ENCODE measurements around the gene EGFLAM. TPM values are rescaled to one million over a fixed set of nuclear protein-coding genes. Genes with fewer than 3 reads are reported as not detected.

EGFLAM gene
- total and polyA plus RNA-seq, 2 of the 4 experiments (the other 2 are of a cell fraction) = 0.77 to 1.1 TPM

GRCh38 chr5:38287124-38287523, 28.8 kb downstream of the EGFLAM start:
- no peaks in the 10 kb centered on the region for H3K9me1 ChIP-seq (ENCODE audit: insufficient read depth, low read length)
- H3K23ac ChIP-seq (ENCODE audit: low read depth, low read length) = no peak overlapping the region
- in situ Hi-C loops (cut with MboI; ENCODE audit: low sequenced_read_pairs) = no loop called here
- POLR2A ChIA-PET (ENCODE audit: unreplicated experiment) = no interaction called here
- H2BK20ac ChIP-seq (ENCODE audit: low read depth, low read length) = no peak overlapping the region
- H3K4me3 ChIP-seq (ENCODE audit: insufficient read depth, low read depth, low read length) = no peak overlapping the region
- H3K79me1 ChIP-seq (ENCODE audit: low read depth in 1 of 2, low read length in 2 of 2) = no peaks in the 10 kb centered on the region
- DNase-seq (no peak), ATAC-seq (ENCODE audit: low read depth) (no peak)
- no peak overlapping the region for H2AK5ac ChIP-seq (ENCODE audit: low read depth, low read length)
- H4K91ac ChIP-seq (ENCODE audit: insufficient read depth, low read depth, low read length) = no peak overlapping the region
- H3K18ac ChIP-seq (ENCODE audit: low read depth, low read length) = no peak overlapping the region
- no peak overlapping the region for H2AK9ac ChIP-seq (replicated peaks; ENCODE audit: low read depth, low read length, poor library complexity)
- H3K27ac ChIP-seq (ENCODE audit: insufficient read depth, low read length) = no peak overlapping the region
- peaks cover 2% of the 10 kb centered on the region; the same call in 1 of the 2 replicates for H3K27me3 ChIP-seq (ENCODE audit: control insufficient read depth, insufficient read depth, low read length)
- H4K5ac ChIP-seq (ENCODE audit: low read depth, low read length) = no peak overlapping the region
- H3K14ac ChIP-seq (replicated peaks; ENCODE audit: low read depth, low read length) = no peak overlapping the region
- H2BK120ac ChIP-seq (ENCODE audit: low read depth, low read length) = no peak overlapping the region
- H3K9ac ChIP-seq (ENCODE audit: low read depth, low read length) = no peak overlapping the region
- intact Hi-C loops (cut with micrococcal nuclease) = no loop called here
- H3K56ac ChIP-seq (ENCODE audit: extremely low read depth, insufficient read depth, low read length) = no peak overlapping the region
- H3K4me1 ChIP-seq (ENCODE audit: control insufficient read depth, insufficient read depth, low read length) = no peaks in the 10 kb centered on the region
- no peaks in the 10 kb centered on the region for H3K9me3 ChIP-seq (ENCODE audit: control insufficient read depth, insufficient read depth, low read length)
- WGBS, 2 experiments (ENCODE audit: extremely low coverage in 2 of 2, insufficient read length in 1 of 2) = no CpG with 5 or more reads among the region's 2 CpGs
- dilution Hi-C loops (cut with HindIII; ENCODE audit: low sequenced_read_pairs, unreplicated experiment) = no loop called here
- no peak for TF ChIP-seq SMC3 (IDR thresholded peaks at IDR 0.05; ENCODE audit: low read depth, low read length)
- TF ChIP-seq MAZ (IDR thresholded peaks at IDR 0.05; ENCODE audit: borderline replicate concordance, low read depth, low read length) = no peak
- no peak for TF ChIP-seq CTCF (conservative IDR thresholded peaks at IDR 0.05; ENCODE audit: low read depth, low read length)
- no peak for TF ChIP-seq MXI1 (IDR thresholded peaks at IDR 0.05; ENCODE audit: borderline replicate concordance, low read depth, low read length)
- no peak for TF ChIP-seq RFX5 (IDR thresholded peaks at IDR 0.05; ENCODE audit: low read depth, low read length)
- no peak for TF ChIP-seq MAFK (IDR thresholded peaks at IDR 0.05; ENCODE audit: low read depth, low read length)
- no peak for TF ChIP-seq FOS (IDR thresholded peaks at IDR 0.05; ENCODE audit: low read depth, low read length)
- TF ChIP-seq CHD1 (IDR thresholded peaks at IDR 0.05; ENCODE audit: low read depth, low read length) = no peak
- no peak for TF ChIP-seq CEBPB (IDR thresholded peaks at IDR 0.05; ENCODE audit: low read depth, low read length)
- no peak for TF ChIP-seq POLR2A (IDR thresholded peaks at IDR 0.05; ENCODE audit: low read depth, low read length)
- no peak for TF ChIP-seq NFE2L2 (IDR thresholded peaks at IDR 0.05; ENCODE audit: low read depth, low read length)
- no peak for TF ChIP-seq RAD21 (IDR thresholded peaks at IDR 0.05; ENCODE audit: low read length)
- TF ChIP-seq USF2 (IDR thresholded peaks at IDR 0.05; ENCODE audit: low read depth, low read length) = no peak
- no peak for TF ChIP-seq BHLHE40 (IDR thresholded peaks at IDR 0.05; ENCODE audit: low read depth, low read length)
- no peak for TF ChIP-seq RCOR1 (IDR thresholded peaks at IDR 0.05; ENCODE audit: insufficient replicate concordance, low read length)
- no peak for TF ChIP-seq ELK1 (IDR thresholded peaks at IDR 0.05; ENCODE audit: borderline replicate concordance, low read depth, low read length)
- no peak overlapping the region for H4K8ac ChIP-seq (ENCODE audit: low read depth in 2 of 2, low read length in 2 of 2)
- H3K4ac ChIP-seq (ENCODE audit: low read depth, low read length) = no peak overlapping the region
- H4K20me1 ChIP-seq (ENCODE audit: insufficient read depth, low read length) = no peaks in the 10 kb centered on the region
- no peak overlapping the region for H2AFZ ChIP-seq (replicated peaks; ENCODE audit: low read length, poor library complexity)
- no peaks in the 10 kb centered on the region for H3K36me3 ChIP-seq (ENCODE audit: control insufficient read depth, insufficient read depth, low read length)
- no TSS peak for BruUV-seq (replicated peaks)
- CTCF ChIA-PET = no interaction called here
- H3K4me2 ChIP-seq (ENCODE audit: low read depth, low read length) = no peak overlapping the region
- no peak overlapping the region for H2BK15ac ChIP-seq (ENCODE audit: low read depth, low read length)
- no peak overlapping the region for H2BK5ac ChIP-seq (ENCODE audit: low read depth, low read length, poor library complexity, severe bottlenecking)

Measured in IMR-90 (cell line).